H9 (cell line): ENCODE measurements around the gene DMD. TPM values are rescaled to one million over a fixed set of nuclear protein-coding genes. Genes with fewer than 3 reads are reported as not detected.

Experiments used
- DNase-seq: peaks from one replicate; pipeline ENCODE4 v3.0.0-alpha.2; 2017
- H2AFZ ChIP-seq: one replicate; pipeline ENCODE4 v1.6.1; 2013; ENCODE audit warnings: mild to moderate bottlenecking, low read length, control low read depth, moderate library complexity
- H2AK5ac ChIP-seq: 2 replicates; pipeline ENCODE4 v1.6.1; 2013; ENCODE audit warnings: low read length, control low read depth, mixed read lengths; ENCODE audit not compliant: insufficient read length
- H2BK120ac ChIP-seq: one replicate; pipeline ENCODE4 v1.6.1; 2013; ENCODE audit warnings: low read depth, mild to moderate bottlenecking, low read length, control low read depth, inconsistent platforms; ENCODE audit not compliant: poor library complexity, severe bottlenecking
- H2BK12ac ChIP-seq: 2 replicates; pipeline ENCODE4 v1.6.1; 2013; ENCODE audit warnings: low read length, control low read depth, mixed read lengths, low read depth; ENCODE audit not compliant: insufficient read length
- H2BK15ac ChIP-seq: 2 replicates; pipeline ENCODE4 v1.6.1; 2013; ENCODE audit warnings: low read depth, low read length, control low read depth
- H2BK20ac ChIP-seq: one replicate; pipeline ENCODE4 v1.6.1; 2013; ENCODE audit warnings: low read depth, mild to moderate bottlenecking, low read length, control low read depth, inconsistent platforms; ENCODE audit not compliant: poor library complexity, severe bottlenecking
- H2BK5ac ChIP-seq: 2 replicates; pipeline ENCODE4 v1.6.1; 2013; ENCODE audit warnings: low read length, control low read depth, mixed read lengths; ENCODE audit not compliant: insufficient read length
- H3K14ac ChIP-seq: 2 replicates; pipeline ENCODE4 v1.6.1; 2013; ENCODE audit warnings: low read length, control low read depth; ENCODE audit not compliant: insufficient read depth
- H3K18ac ChIP-seq: 2 replicates; pipeline ENCODE4 v1.6.1; 2013; ENCODE audit warnings: low read depth, mild to moderate bottlenecking, mixed read lengths, low read length, control low read depth; ENCODE audit not compliant: insufficient read length
- H3K23ac ChIP-seq: 2 replicates; pipeline ENCODE4 v1.6.1; 2013; ENCODE audit warnings: low read length, control low read depth, mixed read lengths, low read depth; ENCODE audit not compliant: insufficient read length
- H3K23me2 ChIP-seq: 2 replicates; pipeline ENCODE4 v1.6.1; 2013; ENCODE audit warnings: low read depth, mild to moderate bottlenecking, mixed read lengths, low read length, control low read depth; ENCODE audit not compliant: insufficient read length, poor library complexity, severe bottlenecking
- H3K27ac ChIP-seq: 2 replicates; pipeline ENCODE4 v1.5.1; 2013; ENCODE audit warnings: low read length, control low read depth, mixed read lengths, low read depth; ENCODE audit not compliant: insufficient read length
- H3K27me3 ChIP-seq: 2 replicates; pipeline ENCODE4 v1.6.1; 2013; ENCODE audit warnings: low read length, control low read depth, inconsistent platforms; ENCODE audit not compliant: insufficient read depth
- H3K4ac ChIP-seq: 2 replicates; pipeline ENCODE4 v1.6.1; 2013; ENCODE audit warnings: low read depth, mild to moderate bottlenecking, control low read depth, inconsistent platforms, low read length, moderate library complexity
- H3K4me1 ChIP-seq: 2 replicates; pipeline ENCODE4 v1.6.1; 2013; ENCODE audit warnings: low read length, control low read depth, inconsistent platforms; ENCODE audit not compliant: insufficient read depth
- H3K4me2 ChIP-seq: 2 replicates; pipeline ENCODE4 v1.6.1; 2013; ENCODE audit warnings: low read length, control low read depth, mixed read lengths; ENCODE audit not compliant: insufficient read length, insufficient read depth
- H3K56ac ChIP-seq: 2 replicates; pipeline ENCODE4 v1.6.1; 2013; ENCODE audit warnings: low read depth, mild to moderate bottlenecking, mixed read lengths, low read length, control low read depth; ENCODE audit not compliant: insufficient read length
- H3K79me1 ChIP-seq: 2 replicates; pipeline ENCODE4 v1.6.1; 2013; ENCODE audit warnings: low read depth, mild to moderate bottlenecking, moderate library complexity, low read length, control low read depth, inconsistent platforms; ENCODE audit not compliant: insufficient read depth, poor library complexity, severe bottlenecking
- H3K79me2 ChIP-seq: 2 replicates; pipeline ENCODE4 v1.6.1; 2013; ENCODE audit warnings: low read length, control low read depth, inconsistent platforms; ENCODE audit not compliant: insufficient read depth
- H3K9ac ChIP-seq: 2 replicates; pipeline ENCODE4 v1.6.1; 2013; ENCODE audit warnings: low read length, control low read depth, mixed read lengths; ENCODE audit not compliant: insufficient read length; ENCODE audit errors: extremely low read depth
- H3K9me3 ChIP-seq: one replicate; pipeline ENCODE4 v1.6.1; 2013; ENCODE audit warnings: low read depth, low read length, inconsistent platforms; ENCODE audit not compliant: control insufficient read depth
- H3T11ph ChIP-seq: one replicate; pipeline ENCODE4 v1.6.1; 2013; ENCODE audit warnings: mild to moderate bottlenecking, low read length, control low read depth, inconsistent platforms
- H4K20me1 ChIP-seq: one replicate; pipeline ENCODE4 v1.6.1; 2013; ENCODE audit not compliant: control insufficient read depth, insufficient read length, insufficient read depth
- H4K5ac ChIP-seq: 2 replicates; pipeline ENCODE4 v1.6.1; 2013; ENCODE audit warnings: low read depth, mild to moderate bottlenecking, mixed read lengths, low read length, control low read depth; ENCODE audit not compliant: insufficient read length
- H4K8ac ChIP-seq: replicated peaks from 2 replicates; pipeline ENCODE4 v1.6.1; 2013; ENCODE audit warnings: low read length, control low read depth, mixed read lengths, low read depth; ENCODE audit not compliant: insufficient read length
- H4K91ac ChIP-seq: 2 replicates; pipeline ENCODE4 v1.6.1; 2013; ENCODE audit warnings: low read depth, mild to moderate bottlenecking, moderate library complexity, mixed read lengths, low read length, control low read depth; ENCODE audit not compliant: insufficient read length
- H3K27ac Mint-ChIP-seq, 3 experiments: 2 replicates in 2 of 3; 3 replicates in 1 of 3; pipeline ENCODE4 v1.8.0; 2020 to 2021; ENCODE audit warnings: mixed read lengths in 3 of 3, mild to moderate bottlenecking in 1 of 3, moderate library complexity in 1 of 3
- H3K27me3 Mint-ChIP-seq: 2 replicates; pipeline ENCODE4 v1.8.0; 2021; ENCODE audit warnings: low read depth, mild to moderate bottlenecking, moderate library complexity, mixed read lengths
- H3K36me3 Mint-ChIP-seq, 3 experiments: 2 replicates in 2 of 3; 3 replicates in 1 of 3; pipeline ENCODE4 v1.8.0; 2020 to 2021; ENCODE audit warnings: low read depth in 3 of 3, mixed read lengths in 3 of 3; ENCODE audit not compliant: insufficient read depth in 1 of 3
- H3K4me1 Mint-ChIP-seq, 2 experiments: 2 replicates each; pipeline ENCODE4 v1.8.0; 2020; ENCODE audit warnings: mixed read lengths in 2 of 2
- H3K4me3 Mint-ChIP-seq, 2 experiments: 2 replicates in 1 of 2; 3 replicates in 1 of 2; pipeline ENCODE4 v1.8.0; 2020 to 2021; ENCODE audit warnings: mild to moderate bottlenecking in 2 of 2, mixed read lengths in 2 of 2, moderate library complexity in 1 of 2
- H3K9me3 Mint-ChIP-seq, 2 experiments: 2 replicates in 1 of 2; 3 replicates in 1 of 2; pipeline ENCODE4 v1.8.0; 2020; ENCODE audit warnings: mild to moderate bottlenecking in 2 of 2, mixed read lengths in 2 of 2, moderate library complexity in 1 of 2
- WGBS: extraction: QIAGEN DNeasy Blood & Tissue Kit; methylation state at CpG from one replicate; pipeline ENCODE4 v1.1.7; 2013; ENCODE audit warnings: missing lambda C conversion rate, low lambda C conversion rate, mixed read lengths; ENCODE audit not compliant: insufficient read length; ENCODE audit errors: extremely low coverage; 5-methylcytosine and 5-hydroxymethylcytosine counted together
- total RNA-seq: library from RNA; stranded (reverse); gene quantifications from 2 replicates; pipeline ENCODE4 v1.2.1, GENCODE V29; 2021
- TF ChIP-seq, protein P1 (sequence below): fragments of 200-600 bp; sonication (generic); conservative IDR thresholded peaks from 3 replicates; pipeline ENCODE4 v1.8.0; 2021; ENCODE audit warnings: antibody characterized with exemption, mild to moderate bottlenecking

The DMD gene
- total RNA-seq, 1 experiment from 2014 or later, result 3.8 TPM

DNA sequence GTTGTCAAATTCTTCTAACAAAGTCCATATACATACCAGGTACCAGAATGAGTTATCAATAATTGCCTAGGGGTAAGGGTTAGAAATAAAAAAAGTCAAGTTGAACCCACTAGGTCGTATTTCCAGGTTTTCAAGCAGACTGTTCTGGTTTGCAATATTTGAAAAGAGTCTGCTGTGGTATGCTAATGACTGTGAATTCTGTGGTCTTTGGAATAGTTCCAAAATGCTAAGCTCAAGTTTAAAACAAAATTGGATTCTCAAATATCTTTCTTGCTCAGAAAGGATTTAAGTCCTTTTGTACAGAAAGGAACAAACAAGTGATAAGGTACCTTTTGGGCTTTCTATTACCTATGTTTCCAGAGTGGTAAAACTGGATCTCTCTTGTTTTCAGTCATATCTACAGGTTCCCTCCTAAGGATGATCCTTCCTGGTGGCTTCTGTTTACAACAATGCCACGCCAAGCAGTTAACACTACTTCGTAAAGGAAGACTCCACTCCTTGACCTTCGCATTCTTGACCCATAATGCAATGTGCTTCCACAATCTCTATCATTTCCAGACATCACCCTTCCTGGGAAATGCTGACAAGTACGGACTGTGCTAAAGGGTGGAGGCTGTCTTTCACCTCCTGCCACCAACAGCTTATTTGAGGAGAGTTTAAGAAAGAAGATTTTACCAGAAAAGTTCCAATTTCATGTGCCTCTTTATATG lies 1607.8 kb downstream of the DMD start:
- H3K36me3 Mint-ChIP-seq, result no peaks in the 10 kb centered on the region
- no peaks in the 10 kb centered on the region for H3K9me3 ChIP-seq
- no peak overlapping the region for H4K91ac ChIP-seq
- TF ChIP-seq, protein P1, sequence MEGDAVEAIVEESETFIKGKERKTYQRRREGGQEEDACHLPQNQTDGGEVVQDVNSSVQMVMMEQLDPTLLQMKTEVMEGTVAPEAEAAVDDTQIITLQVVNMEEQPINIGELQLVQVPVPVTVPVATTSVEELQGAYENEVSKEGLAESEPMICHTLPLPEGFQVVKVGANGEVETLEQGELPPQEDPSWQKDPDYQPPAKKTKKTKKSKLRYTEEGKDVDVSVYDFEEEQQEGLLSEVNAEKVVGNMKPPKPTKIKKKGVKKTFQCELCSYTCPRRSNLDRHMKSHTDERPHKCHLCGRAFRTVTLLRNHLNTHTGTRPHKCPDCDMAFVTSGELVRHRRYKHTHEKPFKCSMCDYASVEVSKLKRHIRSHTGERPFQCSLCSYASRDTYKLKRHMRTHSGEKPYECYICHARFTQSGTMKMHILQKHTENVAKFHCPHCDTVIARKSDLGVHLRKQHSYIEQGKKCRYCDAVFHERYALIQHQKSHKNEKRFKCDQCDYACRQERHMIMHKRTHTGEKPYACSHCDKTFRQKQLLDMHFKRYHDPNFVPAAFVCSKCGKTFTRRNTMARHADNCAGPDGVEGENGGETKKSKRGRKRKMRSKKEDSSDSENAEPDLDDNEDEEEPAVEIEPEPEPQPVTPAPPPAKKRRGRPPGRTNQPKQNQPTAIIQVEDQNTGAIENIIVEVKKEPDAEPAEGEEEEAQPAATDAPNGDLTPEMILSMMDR, result no peak
- no peaks in the 10 kb centered on the region for H3K23me2 ChIP-seq
- no peak overlapping the region for H3K56ac ChIP-seq
- H2BK20ac ChIP-seq, result no peak overlapping the region
- no peak overlapping the region for H3K4ac ChIP-seq
- H3K4me3 Mint-ChIP-seq, result no peak overlapping the region
- H3K27me3 ChIP-seq, result no peaks in the 10 kb centered on the region
- H4K8ac ChIP-seq, result no peak overlapping the region
- H3K9me3 Mint-ChIP-seq, result peaks cover 36 to 37% of the 10 kb centered on the region in 2 experiments
- H3K18ac ChIP-seq, result no peak overlapping the region
- no peak overlapping the region for H2BK5ac ChIP-seq
- no peak overlapping the region for H3K27ac ChIP-seq
- no peak overlapping the region for H3K4me2 ChIP-seq
- H3K27me3 Mint-ChIP-seq, result no peaks in the 10 kb centered on the region
- no peak overlapping the region for H4K5ac ChIP-seq
- WGBS, result no CpG with 5 or more reads among the region's 5 CpGs
- H2AK5ac ChIP-seq, result no peak overlapping the region
- H2AFZ ChIP-seq, result no peak overlapping the region
- H3K79me2 ChIP-seq, result no peaks in the 10 kb centered on the region
- no peak overlapping the region for H2BK15ac ChIP-seq
- no peaks in the 10 kb centered on the region for H3K4me1 Mint-ChIP-seq
- no peak overlapping the region for H2BK120ac ChIP-seq
- H3K27ac Mint-ChIP-seq, result no peak overlapping the region
- no peak overlapping the region for H3K23ac ChIP-seq
- no peaks in the 10 kb centered on the region; the same call in 1 of the 2 replicates for H3K4me1 ChIP-seq
- no peak overlapping the region for H3K14ac ChIP-seq
- no peaks in the 10 kb centered on the region for H3K79me1 ChIP-seq
- H2BK12ac ChIP-seq, result no peak overlapping the region
- no peak for DNase-seq
- H3K9ac ChIP-seq, result no peak overlapping the region
- no peak overlapping the region for H3T11ph ChIP-seq
- no peaks in the 10 kb centered on the region for H4K20me1 ChIP-seq
